OCI-LY1 (cell line): ENCODE results near the gene EGFL7.

Experiments
- EZH2 ChIP-seq: fragments of 200-600 bp; sonication (generic), shearing (Covaris generic); IDR thresholded peaks from 2 replicates; pipeline ENCODE4 v1.8.0; 2017; ENCODE audit warnings: borderline replicate concordance, mixed run types, mild to moderate bottlenecking, antibody characterized with exemption, low read length, moderate library complexity, mixed read lengths
- TF ChIP-seq, protein P1 (sequence below): fragments of 200-600 bp; sonication (generic), shearing (Covaris generic); IDR thresholded peaks from 2 replicates; pipeline ENCODE4 v1.5.1; 2017; ENCODE audit warnings: mild to moderate bottlenecking, antibody characterized with exemption, low read length, moderate library complexity, mixed read lengths

DNA sequence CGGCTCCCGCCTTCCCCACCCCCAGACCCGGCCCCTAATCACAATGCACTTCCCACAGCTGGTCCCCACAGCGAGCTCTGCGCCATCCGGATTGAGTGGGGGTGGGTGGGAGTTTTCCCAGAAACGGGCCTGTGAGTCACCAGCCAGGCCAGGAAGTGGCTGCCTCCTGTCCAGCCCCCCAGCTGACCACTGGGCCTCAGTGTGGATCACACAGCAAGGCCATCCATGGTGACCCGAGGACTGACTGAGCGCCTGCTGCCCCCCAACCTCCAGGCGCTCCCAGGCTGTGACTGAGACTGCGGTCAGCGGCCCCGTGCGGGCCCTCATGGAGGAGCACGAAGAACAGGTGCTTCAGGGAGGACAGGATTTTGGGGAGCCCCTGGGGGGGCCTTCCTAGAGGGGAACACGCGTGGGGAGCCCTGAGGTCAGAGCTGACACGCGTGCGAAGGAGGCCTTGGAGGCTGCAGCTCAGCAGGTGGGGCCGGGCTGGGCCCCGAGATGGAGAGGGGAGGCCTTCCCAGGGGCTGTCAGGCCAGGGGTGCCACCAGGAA is 48.3 kb upstream of the EGFL7 start:
- TF ChIP-seq, protein P1, sequence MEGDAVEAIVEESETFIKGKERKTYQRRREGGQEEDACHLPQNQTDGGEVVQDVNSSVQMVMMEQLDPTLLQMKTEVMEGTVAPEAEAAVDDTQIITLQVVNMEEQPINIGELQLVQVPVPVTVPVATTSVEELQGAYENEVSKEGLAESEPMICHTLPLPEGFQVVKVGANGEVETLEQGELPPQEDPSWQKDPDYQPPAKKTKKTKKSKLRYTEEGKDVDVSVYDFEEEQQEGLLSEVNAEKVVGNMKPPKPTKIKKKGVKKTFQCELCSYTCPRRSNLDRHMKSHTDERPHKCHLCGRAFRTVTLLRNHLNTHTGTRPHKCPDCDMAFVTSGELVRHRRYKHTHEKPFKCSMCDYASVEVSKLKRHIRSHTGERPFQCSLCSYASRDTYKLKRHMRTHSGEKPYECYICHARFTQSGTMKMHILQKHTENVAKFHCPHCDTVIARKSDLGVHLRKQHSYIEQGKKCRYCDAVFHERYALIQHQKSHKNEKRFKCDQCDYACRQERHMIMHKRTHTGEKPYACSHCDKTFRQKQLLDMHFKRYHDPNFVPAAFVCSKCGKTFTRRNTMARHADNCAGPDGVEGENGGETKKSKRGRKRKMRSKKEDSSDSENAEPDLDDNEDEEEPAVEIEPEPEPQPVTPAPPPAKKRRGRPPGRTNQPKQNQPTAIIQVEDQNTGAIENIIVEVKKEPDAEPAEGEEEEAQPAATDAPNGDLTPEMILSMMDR = no peak
- TF ChIP-seq EZH2 = no peak
